ENCODE results near the gene PLA2G7. TPM values are rescaled to one million over a fixed set of nuclear protein-coding genes. Genes with fewer than 3 reads are reported as not detected.

PLA2G7 gene
- polyA plus RNA-seq (2013, experiment 1 of 2) = 1.1 TPM
- 1.1 TPM for polyA plus RNA-seq (2013, experiment 2 of 2)

- Histone ChIP-seq H3K4me3 (ENCODE audit: low read length) (peak within 1 kb of the TSS; percentile 41), H2AK5ac (ENCODE audit: low read length) (no peak within 1 kb of the TSS), H3K79me2 (ENCODE audit: control insufficient read depth, insufficient read depth, low read length) (no peaks in the 10 kb centered on the region), H3K18ac (ENCODE audit: low read length) (no peak within 1 kb of the TSS), H2BK120ac (ENCODE audit: low read depth, low read length) (no peak within 1 kb of the TSS), H4K5ac (ENCODE audit: low read length) (no peak within 1 kb of the TSS), H2BK5ac (ENCODE audit: low read length) (no peak within 1 kb of the TSS), H3K79me1 (ENCODE audit: low read length) (no peaks in the 10 kb centered on the region), H3K56ac (ENCODE audit: low read length) (peak within 1 kb of the TSS; percentile 62), H4K8ac (ENCODE audit: low read depth, low read length) (no peak within 1 kb of the TSS), H3K27me3 (ENCODE audit: insufficient read depth, low read length, poor library complexity) (peaks cover 2% of the 10 kb centered on the region), H3K27ac (ENCODE audit: low read depth, low read length) (no peak within 1 kb of the TSS), H3K4me2 (ENCODE audit: low read length) (peak within 1 kb of the TSS; percentile 88), H2BK15ac (replicated peaks; ENCODE audit: low read depth) (no peak within 1 kb of the TSS), H3K23ac (ENCODE audit: low read length) (no peak within 1 kb of the TSS), H3K4me1 (ENCODE audit: control insufficient read depth, low read depth, low read length) (no peaks in the 10 kb centered on the region), H3K4ac (ENCODE audit: low read depth, low read length) (no peak within 1 kb of the TSS), H3K9ac (ENCODE audit: low read length) (peak within 1 kb of the TSS; percentile 47), H3K36me3 (ENCODE audit: control insufficient read depth, insufficient read depth, low read length) (no peaks in the 10 kb centered on the region)
- no CpG with 5 or more reads among the region's 73 CpGs for whole genome bisulfite sequencing (ENCODE audit: extremely low coverage, insufficient coverage, low lambda C conversion rate)
- peak; percentile 71 for DNase-seq
These were observed at the start of gene PLA2G7 for GRCh38 chr6:46734867-46735719. PLA2G7 (minus strand) TSS chr6:46735375; CDS start chr6:46722891, 12,484 bp downstream.

- Histone ChIP-seq H3K23ac (ENCODE audit: low read length) (no peak overlapping the region), H3K18ac (ENCODE audit: low read length) (no peak overlapping the region), H4K5ac (ENCODE audit: low read length) (no peak overlapping the region), H3K27me3 (ENCODE audit: insufficient read depth, low read length, poor library complexity) (no peaks in the 10 kb centered on the region), H3K79me2 (ENCODE audit: control insufficient read depth, insufficient read depth, low read length) (no peaks in the 10 kb centered on the region), H2BK15ac (replicated peaks; ENCODE audit: low read depth) (no peak overlapping the region), H3K36me3 (ENCODE audit: control insufficient read depth, insufficient read depth, low read length) (no peaks in the 10 kb centered on the region), H3K4me3 (ENCODE audit: low read length) (no peak overlapping the region), H4K8ac (ENCODE audit: low read depth, low read length) (no peak overlapping the region), H3K4me2 (ENCODE audit: low read length) (no peak overlapping the region), H2AK5ac (ENCODE audit: low read length) (no peak overlapping the region), H3K27ac (ENCODE audit: low read depth, low read length) (no peak overlapping the region), H2BK5ac (ENCODE audit: low read length) (no peak overlapping the region), H3K4ac (ENCODE audit: low read depth, low read length) (no peak overlapping the region), H3K56ac (ENCODE audit: low read length) (no peak overlapping the region), H3K4me1 (ENCODE audit: control insufficient read depth, low read depth, low read length) (no peaks in the 10 kb centered on the region), H3K9ac (ENCODE audit: low read length) (no peak overlapping the region), H2BK120ac (ENCODE audit: low read depth, low read length) (no peak overlapping the region), H3K79me1 (ENCODE audit: low read length) (no peaks in the 10 kb centered on the region)
- no peak for DNase-seq
- WGBS (ENCODE audit: extremely low coverage, insufficient coverage, low lambda C conversion rate) = no CpG with 5 or more reads among the region's 1 CpG
These were observed 49.4 kb upstream of the PLA2G7 start for GRCh38 chr6:46784535-46784934.

GRCh38 chr6:46781478-46782378, 46.6 kb upstream of the PLA2G7 start:
- Histone ChIP-seq H4K8ac (ENCODE audit: low read depth, low read length) (no peak overlapping the region), H3K4me1 (ENCODE audit: control insufficient read depth, low read depth, low read length) (no peaks in the 10 kb centered on the region)
- DNase-seq = peak; percentile 75

GRCh38 chr6:46777476-46778346, 42.5 kb upstream of the PLA2G7 start:
- Histone ChIP-seq H3K36me3 (ENCODE audit: control insufficient read depth, insufficient read depth, low read length) (no peaks in the 10 kb centered on the region), H3K56ac (ENCODE audit: low read length) (no peak overlapping the region), H2BK5ac (ENCODE audit: low read length) (no peak overlapping the region), H2BK120ac (ENCODE audit: low read depth, low read length) (no peak overlapping the region), H2AK5ac (ENCODE audit: low read length) (no peak overlapping the region), H3K27me3 (ENCODE audit: insufficient read depth, low read length, poor library complexity) (no peaks in the 10 kb centered on the region), H3K79me1 (ENCODE audit: low read length) (no peaks in the 10 kb centered on the region), H3K18ac (ENCODE audit: low read length) (no peak overlapping the region), H3K9ac (ENCODE audit: low read length) (no peak overlapping the region), H3K4me1 (ENCODE audit: control insufficient read depth, low read depth, low read length) (no peaks in the 10 kb centered on the region), H3K79me2 (ENCODE audit: control insufficient read depth, insufficient read depth, low read length) (no peaks in the 10 kb centered on the region), H3K23ac (ENCODE audit: low read length) (no peak overlapping the region), H2BK15ac (replicated peaks; ENCODE audit: low read depth) (no peak overlapping the region), H4K5ac (ENCODE audit: low read length) (no peak overlapping the region), H3K4me2 (ENCODE audit: low read length) (no peak overlapping the region), H3K27ac (ENCODE audit: low read depth, low read length) (no peak overlapping the region), H3K4ac (ENCODE audit: low read depth, low read length) (no peak overlapping the region), H4K8ac (ENCODE audit: low read depth, low read length) (no peak overlapping the region), H3K4me3 (ENCODE audit: low read length) (no peak overlapping the region)
- no peak for DNase-seq
- no CpG with 5 or more reads among the region's 12 CpGs for whole genome bisulfite sequencing (ENCODE audit: extremely low coverage, insufficient coverage, low lambda C conversion rate)

More at GRCh38 chr6:46781478-46782378, 46.6 kb upstream of the PLA2G7 start:
- no peak overlapping the region for H2BK120ac ChIP-seq (ENCODE audit: low read depth, low read length)
- H3K4ac ChIP-seq (ENCODE audit: low read depth, low read length) = no peak overlapping the region
- no peaks in the 10 kb centered on the region for H3K79me1 ChIP-seq (ENCODE audit: low read length)
- H3K18ac ChIP-seq (ENCODE audit: low read length) = no peak overlapping the region
- H3K56ac ChIP-seq (ENCODE audit: low read length) = no peak overlapping the region
- H3K4me3 ChIP-seq (ENCODE audit: low read length) = no peak overlapping the region
- H3K23ac ChIP-seq (ENCODE audit: low read length) = no peak overlapping the region
- no peaks in the 10 kb centered on the region for H3K27me3 ChIP-seq (ENCODE audit: insufficient read depth, low read length, poor library complexity)
- no peak overlapping the region for H4K5ac ChIP-seq (ENCODE audit: low read length)
- no peaks in the 10 kb centered on the region for H3K36me3 ChIP-seq (ENCODE audit: control insufficient read depth, insufficient read depth, low read length)
- no peak overlapping the region for H3K4me2 ChIP-seq (ENCODE audit: low read length)
- no peak overlapping the region for H2BK5ac ChIP-seq (ENCODE audit: low read length)
- no peaks in the 10 kb centered on the region for H3K79me2 ChIP-seq (ENCODE audit: control insufficient read depth, insufficient read depth, low read length)
- H2AK5ac ChIP-seq (ENCODE audit: low read length) = no peak overlapping the region
- H3K9ac ChIP-seq (ENCODE audit: low read length) = no peak overlapping the region
- no peak overlapping the region for H2BK15ac ChIP-seq (replicated peaks; ENCODE audit: low read depth)
- WGBS (ENCODE audit: extremely low coverage, insufficient coverage, low lambda C conversion rate) = no CpG with 5 or more reads among the region's 6 CpGs
- H3K27ac ChIP-seq (ENCODE audit: low read depth, low read length) = no peak overlapping the region

GRCh38 chr6:46776070-46776712, 41.0 kb upstream of the PLA2G7 start:
- WGBS (ENCODE audit: extremely low coverage, insufficient coverage, low lambda C conversion rate) = no CpG with 5 or more reads among the region's 5 CpGs
- no peak overlapping the region for H3K18ac ChIP-seq (ENCODE audit: low read length)

More at GRCh38 chr6:46776070-46776712, 41.0 kb upstream of the PLA2G7 start:
- Histone ChIP-seq H4K5ac (ENCODE audit: low read length) (no peak overlapping the region), H3K4ac (ENCODE audit: low read depth, low read length) (no peak overlapping the region), H2AK5ac (ENCODE audit: low read length) (no peak overlapping the region), H4K8ac (ENCODE audit: low read depth, low read length) (no peak overlapping the region), H3K4me2 (ENCODE audit: low read length) (no peak overlapping the region), H2BK120ac (ENCODE audit: low read depth, low read length) (no peak overlapping the region), H3K4me1 (ENCODE audit: control insufficient read depth, low read depth, low read length) (no peaks in the 10 kb centered on the region), H3K36me3 (ENCODE audit: control insufficient read depth, insufficient read depth, low read length) (no peaks in the 10 kb centered on the region), H3K4me3 (ENCODE audit: low read length) (no peak overlapping the region), H3K23ac (ENCODE audit: low read length) (no peak overlapping the region), H3K27ac (ENCODE audit: low read depth, low read length) (no peak overlapping the region), H3K79me2 (ENCODE audit: control insufficient read depth, insufficient read depth, low read length) (no peaks in the 10 kb centered on the region), H3K56ac (ENCODE audit: low read length) (no peak overlapping the region), H2BK5ac (ENCODE audit: low read length) (no peak overlapping the region), H3K79me1 (ENCODE audit: low read length) (no peaks in the 10 kb centered on the region), H3K9ac (ENCODE audit: low read length) (no peak overlapping the region), H3K27me3 (ENCODE audit: insufficient read depth, low read length, poor library complexity) (no peaks in the 10 kb centered on the region), H2BK15ac (replicated peaks; ENCODE audit: low read depth) (no peak overlapping the region)
- no peak for DNase-seq
